Spinal cord (tissue), 10 donors: ENCODE data around the gene PFN4. TPM values are rescaled to one million over a fixed set of nuclear protein-coding genes. Genes with fewer than 3 reads are reported as not detected.

Source experiments
- DNase-seq, 6 donors: peaks; one replicate each; pipeline versions ENCODE4 v3.0.0 to v3.0.0-alpha.2; 2013 to 2015; ENCODE audit warnings: low spot score in 6 of 6, low read depth in 4 of 6
- H3K27ac ChIP-seq: one replicate; pipeline ENCODE4 v1.5.1; 2013; ENCODE audit warnings: low read depth, low read length, control low read depth
- H3K27me3 ChIP-seq: one replicate; pipeline ENCODE4 v1.6.1; 2013; ENCODE audit warnings: low read length; ENCODE audit not compliant: control insufficient read depth, insufficient read depth
- H3K36me3 ChIP-seq: one replicate; pipeline ENCODE4 v1.6.1; 2013; ENCODE audit warnings: low read length; ENCODE audit not compliant: control insufficient read depth, insufficient read depth
- H3K4me1 ChIP-seq: one replicate; pipeline ENCODE4 v1.6.1; 2013; ENCODE audit warnings: low read length; ENCODE audit not compliant: control insufficient read depth, insufficient read depth
- H3K4me3 ChIP-seq: one replicate; pipeline ENCODE4 v1.5.1; 2013; ENCODE audit warnings: low read depth, low read length, control low read depth
- H3K9me3 ChIP-seq: one replicate; pipeline ENCODE4 v1.6.1; 2013; ENCODE audit warnings: low read length; ENCODE audit not compliant: control insufficient read depth, insufficient read depth
- WGBS: methylation state at CpG from one replicate; pipeline ENCODE4 v1.1.5; 2013; ENCODE audit warnings: missing lambda C conversion rate; ENCODE audit not compliant: insufficient coverage; 5-methylcytosine and 5-hydroxymethylcytosine counted together
- polyA plus RNA-seq, 2 donors: library from polyadenylated mRNA; unstranded; fragments of 120-200 nt; gene quantifications; one replicate each; pipeline ENCODE4 v1.2.1, GENCODE V29; 2013; ENCODE audit not compliant: insufficient read length in 2 of 2
- total RNA-seq, 2 donors: library from RNA; depleted of rRNA in 1 of 2; stranded (reverse); fragments of 120-200 nt in 1 of 2; fragments of >200 nt in 1 of 2; gene quantifications; one replicate each; pipeline versions ENCODE4 v1.2.3 to v1.2.4, GENCODE V29; 2013 to 2014
- donor health status: healthy.

Gene PFN4
- total and polyA plus RNA-seq, 4 donors = 1.5 to 4.5 (median 2.9) TPM

GRCh38 chr2:24084386-24085199 lies 38.5 kb downstream of the PFN4 start, which contains the start of gene TP53I3:
Gene TP53I3 (minus strand): TSS chr2:24084834. CDS start chr2:24084326, 508 bp downstream.
- DNase-seq = peak; percentile 48 to 94 (median 75)
- Histone ChIP-seq H3K4me3 (peak within 1 kb of the TSS; percentile 81), H3K27ac (peak within 1 kb of the TSS; percentile 93), H3K27me3 (no peaks in the 10 kb centered on the region), H3K4me1 (peaks cover 20% of the 10 kb centered on the region), H3K9me3 (no peaks in the 10 kb centered on the region), H3K36me3 (peaks cover 23% of the 10 kb centered on the region)
- 1% methylated on average over 42 of the region's 44 CpGs for WGBS

GRCh38 chr2:24083567-24084385 lies 39.4 kb downstream of the PFN4 start:
- 10% methylated on average over 25 of the region's 30 CpGs for WGBS
- H3K27ac ChIP-seq = peak overlapping the region; percentile 93

GRCh38 chr2:24082787-24083566 lies 40.2 kb downstream of the PFN4 start:
- Histone ChIP-seq H3K27me3 (no peaks in the 10 kb centered on the region), H3K27ac (peak overlapping the region; percentile 93), H3K4me1 (peaks cover 20% of the 10 kb centered on the region), H3K4me3 (peak overlapping the region; percentile 81), H3K9me3 (no peaks in the 10 kb centered on the region), H3K36me3 (peaks cover 18% of the 10 kb centered on the region)
- WGBS = 88% methylated on average over 7 of the region's 8 CpGs
- no peak for DNase-seq

More at GRCh38 chr2:24083567-24084385, 39.4 kb downstream of the PFN4 start:
- DNase-seq = peak in 3 of 6 donors; percentile 31 to 83 (median 78)
- peaks cover 20% of the 10 kb centered on the region for H3K4me1 ChIP-seq
- peaks cover 23% of the 10 kb centered on the region for H3K36me3 ChIP-seq
- no peaks in the 10 kb centered on the region for H3K27me3 ChIP-seq
- H3K4me3 ChIP-seq = peak overlapping the region; percentile 81
- no peaks in the 10 kb centered on the region for H3K9me3 ChIP-seq

- H3K27ac ChIP-seq = no peak overlapping the region
- WGBS = 62% methylated on average over 2 of the region's 2 CpGs
- DNase-seq = peak in 1 of 6 donors; percentile 15
- H3K27me3 ChIP-seq = no peaks in the 10 kb centered on the region
- H3K36me3 ChIP-seq = peaks cover 13% of the 10 kb centered on the region
- H3K4me1 ChIP-seq = peaks cover 31% of the 10 kb centered on the region
- no peak overlapping the region for H3K4me3 ChIP-seq
- H3K9me3 ChIP-seq = no peaks in the 10 kb centered on the region
Observed at GRCh38 chr2:24080701-24081100, 42.4 kb downstream of the PFN4 start.

- WGBS = no CpG with 5 or more reads among the region's 2 CpGs
- Histone ChIP-seq H3K4me1 (peaks cover 18% of the 10 kb centered on the region), H3K36me3 (peaks cover 11% of the 10 kb centered on the region), H3K27ac (peak overlapping the region; percentile 94), H3K4me3 (peak overlapping the region; percentile 99), H3K9me3 (no peaks in the 10 kb centered on the region), H3K27me3 (no peaks in the 10 kb centered on the region)
- no peak for DNase-seq
Observed at GRCh38 chr2:24077879-24078278, 45.3 kb downstream of the PFN4 start.

GRCh38 chr2:24077535-24077877 lies 45.6 kb downstream of the PFN4 start:
- peak overlapping the region; percentile 99 for H3K4me3 ChIP-seq
- WGBS = 28% methylated on average over 8 of the region's 9 CpGs
- H3K36me3 ChIP-seq = peaks cover 11% of the 10 kb centered on the region
- peak in 1 of 6 donors; percentile 9 for DNase-seq
- no peaks in the 10 kb centered on the region for H3K9me3 ChIP-seq
- peak overlapping the region; percentile 94 for H3K27ac ChIP-seq
- H3K27me3 ChIP-seq = no peaks in the 10 kb centered on the region
- peaks cover 15% of the 10 kb centered on the region for H3K4me1 ChIP-seq

GRCh38 chr2:24076849-24077534 lies 46.1 kb downstream of the PFN4 start:
- Histone ChIP-seq H3K9me3 (no peaks in the 10 kb centered on the region), H3K4me3 (peak overlapping the region; percentile 99), H3K4me1 (peaks cover 15% of the 10 kb centered on the region), H3K27me3 (no peaks in the 10 kb centered on the region), H3K27ac (peak overlapping the region; percentile 94), H3K36me3 (peaks cover 13% of the 10 kb centered on the region)
- DNase-seq = peak in 2 of 6 donors; percentile 52 to 67
- WGBS = 2% methylated on average over 41 of the region's 41 CpGs

- WGBS = under 1% methylated on average over 63 of the region's 64 CpGs
- peaks cover 10% of the 10 kb centered on the region for H3K36me3 ChIP-seq
Observed at GRCh38 chr2:24075915-24076848, 47.0 kb downstream of the PFN4 start, which contains the start of gene SF3B6. Gene SF3B6 (minus strand): TSS chr2:24076326. CDS start chr2:24076229, 97 bp downstream.

More at GRCh38 chr2:24075915-24076848, 47.0 kb downstream of the PFN4 start, which contains the start of gene SF3B6:
- Histone ChIP-seq H3K4me3 (peak within 1 kb of the TSS; percentile 99), H3K27ac (peak within 1 kb of the TSS; percentile 94), H3K27me3 (no peaks in the 10 kb centered on the region), H3K4me1 (peaks cover 15% of the 10 kb centered on the region), H3K9me3 (no peaks in the 10 kb centered on the region)
- peak; percentile 88 to 100 (median 96) for DNase-seq
